HG03135 (cell line): Measurements from ENCODE around the gene EHD3.

Source experiments
- ATAC-seq: cut with Tn5 transposase; IDR thresholded peaks from one replicate; pipeline ENCODE4 v1.9.1; 2021; ENCODE audit warnings: mild to moderate bottlenecking, moderate library complexity; ENCODE audit not compliant: unreplicated experiment

EHD3 gene

DNA sequence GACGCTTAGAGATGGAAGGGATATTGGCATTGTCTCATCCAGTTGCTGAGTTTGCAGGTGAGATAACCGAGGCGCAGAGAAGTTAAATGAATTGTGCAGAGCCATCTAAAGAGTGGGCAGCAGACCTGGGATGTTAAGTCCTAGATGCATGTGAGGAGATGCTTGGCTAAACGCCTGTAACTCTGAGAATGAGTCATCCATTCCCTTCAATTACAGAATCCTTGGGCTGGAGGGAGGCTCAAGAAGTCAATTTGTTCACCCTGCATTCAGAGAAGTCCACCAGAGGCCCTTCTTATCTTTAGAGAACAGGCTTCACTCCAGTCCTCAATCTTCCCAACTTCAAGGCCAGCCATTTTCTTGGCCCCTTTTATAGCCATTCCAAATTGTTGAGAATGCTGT is 1.6 kb downstream of the EHD3 start:
- ATAC-seq = no peak

- ATAC-seq = no peak
Measured at GRCh38 chr2:31236433-31237205, 2.7 kb downstream of the EHD3 start.

- ATAC-seq = no peak
Measured at GRCh38 chr2:31237348-31238017, 3.5 kb downstream of the EHD3 start.

DNA sequence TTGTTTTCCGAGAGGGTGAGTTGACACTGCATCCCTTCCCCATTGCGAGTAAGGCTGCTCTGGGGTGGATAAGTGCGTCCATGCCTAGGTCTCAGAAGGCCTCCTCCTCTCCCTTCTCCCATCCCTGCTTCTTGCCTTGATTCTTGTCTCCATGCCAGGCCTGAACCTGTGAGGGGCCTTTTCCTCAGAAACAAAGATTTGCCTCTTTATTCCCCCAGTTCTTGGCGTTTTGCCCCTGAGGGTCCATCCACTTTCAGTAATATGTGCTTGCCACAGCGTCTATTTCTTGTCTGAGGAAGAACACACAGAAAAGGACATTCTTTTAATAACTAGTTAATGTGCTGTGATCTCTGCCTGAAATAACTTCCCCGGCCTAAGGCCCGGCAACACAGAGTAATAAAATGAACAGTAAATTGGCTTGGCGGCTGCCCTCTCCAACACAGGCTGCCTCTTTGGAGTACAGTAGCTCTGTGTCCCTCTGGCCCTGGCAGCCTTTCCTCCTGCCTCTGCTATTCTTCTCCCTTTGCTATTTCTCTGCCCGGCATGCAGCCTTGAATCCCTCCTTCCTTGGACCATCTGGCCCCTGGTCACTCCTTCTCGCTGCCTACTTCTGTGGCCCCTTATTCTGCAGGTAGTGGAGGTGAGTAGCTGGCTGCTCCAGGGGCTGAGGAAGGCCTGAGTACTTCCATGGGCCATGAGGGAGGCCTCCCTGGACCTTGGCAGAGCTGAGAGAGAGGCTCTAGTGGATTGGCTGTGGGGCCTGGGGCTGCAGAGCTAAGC is 4.4 kb downstream of the EHD3 start:
- ATAC-seq = no peak

DNA sequence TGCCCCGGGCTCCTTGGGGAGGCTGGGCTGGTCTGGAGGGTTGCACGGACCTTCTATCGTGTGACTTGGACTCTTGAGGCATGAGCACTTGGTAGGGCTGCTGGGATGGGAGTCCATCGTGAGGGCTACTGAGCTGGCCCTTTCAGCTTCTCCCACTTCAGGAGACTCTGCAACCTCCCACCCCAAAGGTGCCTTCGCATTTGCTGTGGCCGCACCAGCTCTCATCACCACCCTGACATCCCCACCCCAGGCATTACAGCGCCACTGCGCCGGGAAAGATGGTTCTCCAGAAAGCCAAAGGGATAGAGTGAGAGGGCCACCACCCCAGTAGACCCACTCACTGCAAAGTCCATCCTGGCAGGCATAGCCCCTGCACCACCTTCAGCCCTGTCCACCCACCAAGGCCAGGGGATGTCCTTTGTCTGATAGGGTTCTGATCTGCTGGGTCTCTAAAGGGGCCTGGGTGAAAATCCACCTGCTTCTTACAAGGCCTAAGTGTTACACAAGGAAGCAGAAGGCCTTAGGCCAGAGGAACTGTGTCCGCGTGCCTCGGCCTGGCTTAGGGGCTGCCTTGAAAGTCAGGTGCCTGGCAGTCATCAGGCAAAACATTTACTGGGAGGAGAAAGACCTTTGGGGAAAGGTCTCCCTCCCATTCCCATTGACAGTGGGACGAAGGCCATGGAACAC is 5.1 kb downstream of the EHD3 start:
- no peak for ATAC-seq

GRCh38 chr2:31239593-31240177 is 5.7 kb downstream of the EHD3 start:
- ATAC-seq = no peak

GRCh38 chr2:31240381-31241365 is 6.7 kb downstream of the EHD3 start:
- no peak for ATAC-seq

GRCh38 chr2:31241625-31242270 is 7.8 kb downstream of the EHD3 start:
- ATAC-seq = no peak

GRCh38 chr2:31243053-31243452 is 9.1 kb downstream of the EHD3 start:
- ATAC-seq = no peak

DNA sequence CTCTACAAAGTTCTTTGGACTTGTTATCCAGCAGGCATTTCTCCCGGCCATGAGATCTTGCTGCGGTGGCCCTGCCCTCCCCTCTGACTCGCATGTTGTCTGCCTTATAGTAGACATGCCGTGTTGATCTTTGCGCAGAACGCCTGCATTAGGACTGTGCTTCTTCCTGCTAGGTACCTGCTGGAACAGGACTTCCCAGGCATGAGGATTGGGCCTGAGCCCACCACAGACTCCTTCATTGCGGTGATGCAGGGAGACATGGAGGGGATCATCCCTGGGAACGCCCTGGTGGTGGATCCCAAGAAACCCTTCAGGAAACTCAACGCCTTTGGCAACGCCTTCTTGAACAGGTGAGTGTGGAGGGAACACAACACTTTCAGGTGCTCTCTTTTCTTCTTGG is 10.1 kb downstream of the EHD3 start:
- no peak for ATAC-seq

DNA sequence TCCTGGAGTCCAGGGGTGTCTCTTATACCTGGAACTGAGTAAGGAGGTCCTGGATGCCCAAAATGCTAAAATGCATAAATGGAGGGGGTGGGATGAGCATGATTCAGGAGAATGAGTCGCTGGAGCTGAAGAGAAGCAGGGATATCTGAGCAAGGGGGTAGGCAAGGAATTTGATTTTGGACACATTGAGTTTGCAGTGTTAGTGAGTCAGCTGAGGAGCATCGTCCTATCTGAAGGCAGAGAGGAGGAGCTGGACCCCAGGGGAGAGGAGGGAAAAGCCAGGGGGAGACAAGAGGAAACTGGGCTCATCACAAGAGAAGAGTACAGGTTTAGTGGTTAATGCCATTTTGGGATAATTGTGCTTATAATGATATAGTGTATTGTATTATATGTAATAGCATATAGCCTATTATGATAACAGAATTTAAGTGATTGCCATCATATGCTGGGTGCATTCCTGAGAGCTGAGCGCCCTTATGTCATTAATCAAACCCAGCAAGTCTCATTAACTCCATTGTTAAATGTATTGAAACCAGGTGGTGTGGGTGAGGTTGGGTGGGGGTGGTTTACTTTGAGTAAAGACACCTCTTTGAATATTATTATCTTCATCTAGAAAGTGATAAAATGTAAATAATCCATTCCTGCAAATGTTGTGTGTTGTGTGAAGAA is 12.4 kb downstream of the EHD3 start:
- ATAC-seq = no peak

GRCh38 chr2:31247711-31248110 is 13.8 kb downstream of the EHD3 start:
- no peak for ATAC-seq

DNA sequence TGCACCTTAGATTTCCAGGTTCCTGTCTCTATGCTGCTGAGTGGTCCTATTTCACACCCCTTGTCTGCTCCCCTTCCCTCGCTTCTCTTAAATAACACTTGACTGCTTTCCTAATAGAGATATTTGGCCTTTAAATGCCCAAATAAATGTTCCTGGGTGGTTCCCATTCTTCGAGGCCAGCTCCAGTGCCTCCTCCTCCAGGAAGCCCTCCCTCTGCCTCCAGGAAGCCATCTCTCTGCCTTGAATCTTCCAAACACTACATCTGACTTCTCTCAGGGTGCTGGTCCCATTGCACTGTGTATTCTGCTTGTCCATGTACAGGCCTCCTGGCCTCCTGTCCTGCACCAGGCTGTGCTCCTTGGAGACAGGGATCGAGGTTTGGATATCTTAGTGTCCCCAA is 14.2 kb downstream of the EHD3 start:
- no peak for ATAC-seq

- ATAC-seq = no peak
Measured at GRCh38 chr2:31249009-31249690, 15.2 kb downstream of the EHD3 start.

- ATAC-seq = no peak
Measured at GRCh38 chr2:31251018-31251417, 17.1 kb downstream of the EHD3 start.

DNA sequence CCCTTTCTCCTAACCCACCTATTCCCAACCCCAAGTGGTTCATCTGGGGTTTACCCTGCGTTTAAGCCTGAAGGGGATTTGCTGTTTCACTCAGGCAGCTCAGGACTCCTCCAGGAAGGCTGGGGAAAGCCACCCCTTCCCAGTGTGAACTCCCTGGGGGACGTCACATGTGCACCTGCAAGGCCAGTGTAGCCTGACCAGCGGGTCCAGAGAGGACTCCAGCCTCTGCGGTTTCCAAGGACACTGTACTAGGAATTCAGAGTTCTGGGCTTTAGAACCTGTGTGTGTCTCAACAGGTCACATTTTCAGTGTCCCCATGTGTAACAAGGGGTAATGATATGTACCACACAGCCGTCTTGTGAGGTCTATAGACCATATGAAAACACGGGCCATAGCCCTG is 17.9 kb downstream of the EHD3 start:
- no peak for ATAC-seq

DNA sequence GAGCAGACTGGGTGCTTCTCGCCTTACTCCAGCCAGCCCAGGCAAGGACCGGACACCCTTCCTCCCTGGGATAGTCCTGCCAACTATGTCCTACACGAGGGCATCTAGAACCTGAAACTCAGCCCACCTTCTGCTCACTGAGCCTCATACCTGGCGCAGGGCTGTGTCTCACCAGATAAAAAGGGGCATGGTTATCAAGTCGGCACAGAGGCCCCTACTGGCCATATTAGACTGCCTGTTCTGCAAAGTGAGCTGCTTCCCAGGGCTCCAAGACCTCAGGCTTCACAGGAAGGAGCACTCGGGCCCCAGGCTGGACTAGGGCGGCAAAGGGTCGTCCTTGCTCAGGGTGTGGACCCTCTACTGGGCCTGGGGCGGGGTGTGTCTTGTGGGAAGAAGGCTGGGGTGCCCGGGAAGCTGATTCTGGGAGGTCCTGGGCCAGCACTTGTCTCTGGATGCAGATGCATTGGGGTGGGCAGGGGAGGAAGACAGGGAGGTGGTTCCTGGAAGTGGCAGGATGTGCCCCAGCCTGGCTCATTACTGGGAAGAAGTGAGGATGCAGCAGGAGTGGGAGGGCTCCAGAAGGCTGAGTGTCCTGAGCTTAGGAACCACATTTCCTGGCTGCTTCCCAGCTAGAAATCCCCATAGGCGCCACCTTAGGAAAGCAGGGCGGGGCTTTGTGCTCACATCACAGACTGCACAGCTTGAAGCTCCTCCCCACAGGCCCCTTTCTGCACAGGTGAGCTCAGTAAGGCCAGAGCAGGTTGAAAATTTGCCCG is 19.6 kb downstream of the EHD3 start:
- ATAC-seq = no peak
